ENCODE data around the gene BFSP2.

The BFSP2 gene

DNA sequence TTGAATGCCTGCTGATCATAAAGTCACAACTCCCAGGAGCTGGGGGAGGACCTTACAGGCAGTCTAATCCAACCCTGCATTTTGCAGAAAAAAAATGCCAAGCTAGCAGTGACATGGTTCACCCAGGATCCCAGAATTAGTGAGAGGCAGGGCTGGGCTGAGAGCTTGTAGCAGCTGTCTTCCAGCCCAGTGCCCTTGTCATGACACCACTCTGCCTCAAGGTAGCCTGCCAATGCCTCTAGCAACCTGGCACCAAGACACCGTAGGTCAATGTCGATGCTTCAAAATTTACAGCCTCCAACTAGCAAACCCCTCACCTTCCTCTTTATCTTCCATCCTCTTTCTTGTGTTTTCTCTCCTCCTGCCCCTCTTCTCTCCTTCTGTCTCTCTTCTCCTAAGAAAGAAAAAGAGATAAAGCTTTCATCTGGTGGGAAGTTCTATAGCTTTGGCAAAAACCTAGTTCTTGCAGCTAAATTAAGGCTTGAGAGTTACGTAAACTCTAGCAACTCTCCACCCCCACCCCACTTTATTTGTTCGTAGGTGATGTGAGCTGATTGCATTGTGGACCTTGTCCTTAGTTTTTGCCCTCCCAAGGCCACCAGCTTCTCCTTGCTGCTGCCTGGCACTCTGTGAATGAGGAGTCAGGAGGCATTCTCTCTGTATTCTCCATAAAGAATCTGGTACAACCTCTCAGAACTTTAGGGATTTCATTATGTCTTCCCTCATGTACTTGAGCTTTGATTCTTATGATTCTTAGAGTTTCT, 18.3 kb upstream of the BFSP2 start:
- no peak for TF ChIP-seq CTCF (IDR thresholded peaks at IDR 0.05; ENCODE audit: control insufficient read depth, extremely low read depth, insufficient read depth)
- DNase-seq (ENCODE audit: low read depth): no peak
- H3K4me3 ChIP-seq (ENCODE audit: low read depth, low read length): no peak overlapping the region

DNA sequence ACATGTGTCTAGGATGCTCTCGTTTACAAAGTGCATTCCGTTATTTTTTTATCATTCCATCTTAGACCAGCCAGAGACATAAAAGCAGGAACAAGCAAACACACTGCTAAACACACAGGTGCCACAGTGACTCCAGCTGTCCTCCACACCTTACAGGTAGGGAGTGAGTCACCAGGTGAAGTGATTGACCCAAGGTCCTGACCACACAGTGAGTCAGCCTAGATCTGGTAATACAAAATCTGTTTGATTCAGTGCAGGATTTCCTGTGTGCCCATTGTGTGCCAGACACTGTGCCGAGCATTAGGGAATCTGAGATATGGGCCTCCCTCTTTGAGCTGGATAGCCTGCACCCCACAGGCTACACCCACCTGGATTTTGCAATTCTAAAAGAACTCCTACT, 16.7 kb upstream of the BFSP2 start:
- no peak for TF ChIP-seq CTCF (IDR thresholded peaks at IDR 0.05; ENCODE audit: control insufficient read depth, extremely low read depth, insufficient read depth)
- no peak overlapping the region for H3K4me3 ChIP-seq (ENCODE audit: low read depth, low read length)
- no peak for DNase-seq (ENCODE audit: low read depth)

DNA sequence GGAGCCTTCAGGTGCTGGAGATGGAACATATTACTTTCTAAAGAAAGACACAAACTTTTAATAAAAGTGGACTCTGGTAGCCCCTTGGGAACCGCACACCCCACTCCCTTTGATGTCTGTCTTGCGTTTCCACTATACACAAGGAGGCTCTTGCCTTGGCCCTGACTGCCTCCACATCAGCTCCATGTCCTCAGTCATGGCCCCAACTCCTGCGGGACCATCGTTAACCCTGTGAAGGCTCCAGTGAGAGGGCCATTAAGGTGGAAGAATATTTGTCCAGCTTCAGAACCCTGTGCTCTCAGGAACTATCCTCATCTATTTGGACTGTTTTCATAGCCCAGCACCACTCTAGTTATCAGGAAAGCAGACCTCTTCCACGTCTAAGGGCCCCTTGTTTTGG, 16.1 kb upstream of the BFSP2 start:
- DNase-seq (ENCODE audit: low read depth): no peak
- no peak for TF ChIP-seq CTCF (IDR thresholded peaks at IDR 0.05; ENCODE audit: control insufficient read depth, extremely low read depth, insufficient read depth)
- no peak overlapping the region for H3K4me3 ChIP-seq (ENCODE audit: low read depth, low read length)

- peak; percentile 92 for TF ChIP-seq CTCF (IDR thresholded peaks at IDR 0.05; ENCODE audit: control insufficient read depth, extremely low read depth, insufficient read depth)
- H3K4me3 ChIP-seq (ENCODE audit: low read depth, low read length): no peak overlapping the region
- peak; percentile 35 for DNase-seq (ENCODE audit: low read depth)
Observed at GRCh38 chr3:133384331-133385027, 15.4 kb upstream of the BFSP2 start.

- TF ChIP-seq CTCF (IDR thresholded peaks at IDR 0.05; ENCODE audit: control insufficient read depth, extremely low read depth, insufficient read depth): no peak
- no peak overlapping the region for H3K4me3 ChIP-seq (ENCODE audit: low read depth, low read length)
- DNase-seq (ENCODE audit: low read depth): no peak
Observed at GRCh38 chr3:133386876-133387275, 13.0 kb upstream of the BFSP2 start.

- no peak for DNase-seq (ENCODE audit: low read depth)
- no peak for TF ChIP-seq CTCF (IDR thresholded peaks at IDR 0.05; ENCODE audit: control insufficient read depth, extremely low read depth, insufficient read depth)
Observed at GRCh38 chr3:133387341-133387740, 12.5 kb upstream of the BFSP2 start.

More at GRCh38 chr3:133387341-133387740, 12.5 kb upstream of the BFSP2 start:
- no peak overlapping the region for H3K4me3 ChIP-seq (ENCODE audit: low read depth, low read length)

All from LNCaP clone FGC (cell line).